MM.1S (cell line): ENCODE data around the gene MATR3.

Experiments
- DNase-seq: peaks from one replicate; pipeline ENCODE4 v3.0.0-alpha.2; 2015
- H2AFZ ChIP-seq: fragments of 300-600 bp; sonication (generic); 2 replicates; pipeline ENCODE4 v1.6.0; 2016; ENCODE audit warnings: antibody characterized with exemption, low read length
- H3F3A ChIP-seq: fragments of 300-600 bp; sonication (generic); 2 replicates; pipeline ENCODE4 v1.6.1; 2016; ENCODE audit warnings: mild to moderate bottlenecking, antibody characterized with exemption, low read length, moderate library complexity, mixed read lengths; ENCODE audit not compliant: insufficient read depth
- H3K27ac ChIP-seq: fragments of 300-600 bp; sonication (generic); 2 replicates; pipeline ENCODE4 v1.5.1; 2016; ENCODE audit warnings: mild to moderate bottlenecking, low read length
- H3K27me3 ChIP-seq: fragments of 300-600 bp; sonication (generic); replicated peaks from 2 replicates; pipeline ENCODE4 v1.6.0; 2016; ENCODE audit warnings: low read length; ENCODE audit not compliant: insufficient read depth
- H3K36me3 ChIP-seq: fragments of 300-600 bp; sonication (generic); replicated peaks from 2 replicates; pipeline ENCODE4 v1.6.1; 2016; ENCODE audit warnings: mild to moderate bottlenecking, low read length, mixed read lengths; ENCODE audit not compliant: insufficient read depth
- H3K4me1 ChIP-seq: fragments of 300-600 bp; sonication (generic); 2 replicates; pipeline ENCODE4 v1.6.1; 2016; ENCODE audit warnings: low read length, mixed read lengths
- H3K4me2 ChIP-seq: fragments of 300-600 bp; sonication (generic); 2 replicates; pipeline ENCODE4 v1.6.0; 2016; ENCODE audit warnings: low read depth, low read length
- H3K4me3 ChIP-seq: fragments of 300-600 bp; sonication (generic); 2 replicates; pipeline ENCODE4 v1.5.1; 2016; ENCODE audit warnings: low read length, mixed read lengths
- H3K79me2 ChIP-seq: fragments of 300-600 bp; sonication (generic); 2 replicates; pipeline ENCODE4 v1.6.1; 2016; ENCODE audit warnings: mixed run types, low read length, mixed read lengths
- H3K9ac ChIP-seq: fragments of 300-600 bp; sonication (generic); 2 replicates; pipeline ENCODE4 v1.6.1; 2016; ENCODE audit warnings: low read length, mixed read lengths
- H3K9me2 ChIP-seq: fragments of 300-600 bp; sonication (generic); replicated peaks from 2 replicates; pipeline ENCODE4 v1.6.1; 2016; ENCODE audit warnings: mild to moderate bottlenecking, low read length, mixed read lengths; ENCODE audit not compliant: insufficient read depth
- H3K9me3 ChIP-seq: fragments of 300-600 bp; sonication (generic); replicated peaks from 2 replicates; pipeline ENCODE4 v1.6.1; 2016; ENCODE audit warnings: mild to moderate bottlenecking, low read length, mixed read lengths; ENCODE audit not compliant: insufficient read depth
- H4K20me1 ChIP-seq: fragments of 300-600 bp; sonication (generic); 2 replicates; pipeline ENCODE4 v1.6.1; 2016; ENCODE audit warnings: mild to moderate bottlenecking, low read length, moderate library complexity, mixed read lengths; ENCODE audit not compliant: insufficient read depth
- EZH2 ChIP-seq: fragments of 300-600 bp; sonication (generic); optimal IDR thresholded peaks from 2 replicates; pipeline ENCODE3; 2017; ENCODE audit warnings: low read depth, mild to moderate bottlenecking, antibody characterized with exemption, low read length, mixed read lengths
- EZH2phosphoT487 ChIP-seq: fragments of 300-600 bp; sonication (generic); IDR thresholded peaks from 2 replicates; pipeline ENCODE4 v1.6.1; 2018; ENCODE audit warnings: antibody characterized with exemption, low read length
- TF ChIP-seq, protein P1 (sequence below): fragments of 300-600 bp; sonication (generic); IDR thresholded peaks from 2 replicates; pipeline ENCODE4 v1.5.1; 2016; ENCODE audit warnings: antibody characterized with exemption, low read length, mixed read lengths

The MATR3 gene

DNA sequence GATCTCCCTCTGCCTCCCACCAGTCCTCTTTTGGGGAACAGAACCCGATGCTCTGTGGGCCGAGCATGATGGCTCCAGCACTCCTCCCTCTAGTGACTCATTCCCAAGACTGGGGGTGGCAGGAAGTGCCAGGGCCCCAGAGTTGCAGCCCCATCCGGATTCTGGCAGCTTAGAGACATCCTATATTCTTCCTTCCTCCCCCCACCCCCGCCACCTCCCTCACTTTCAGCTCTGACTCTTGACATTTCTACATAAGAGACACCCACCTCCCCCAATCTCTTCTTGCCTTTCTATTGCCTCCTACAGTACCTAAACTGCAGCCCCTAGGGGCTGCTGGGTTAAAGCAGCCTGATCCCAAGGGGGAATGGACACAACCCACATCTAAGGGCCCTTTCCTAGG is 47.1 kb upstream of the MATR3 start:
- Histone ChIP-seq H3F3A (no peaks in the 10 kb centered on the region), H4K20me1 (no peaks in the 10 kb centered on the region), H3K79me2 (no peaks in the 10 kb centered on the region), H3K36me3 (no peaks in the 10 kb centered on the region), H3K9ac (no peak overlapping the region), H3K4me2 (no peak overlapping the region), H3K4me1 (no peaks in the 10 kb centered on the region), H3K4me3 (no peak overlapping the region), H2AFZ (no peak overlapping the region), H3K27me3 (no peaks in the 10 kb centered on the region), H3K27ac (no peak overlapping the region), H3K9me2 (no peaks in the 10 kb centered on the region), H3K9me3 (no peaks in the 10 kb centered on the region)
- DNase-seq: no peak
- TF ChIP-seq EZH2 (no peak), EZH2phosphoT487 (no peak)
- TF ChIP-seq, protein P1, sequence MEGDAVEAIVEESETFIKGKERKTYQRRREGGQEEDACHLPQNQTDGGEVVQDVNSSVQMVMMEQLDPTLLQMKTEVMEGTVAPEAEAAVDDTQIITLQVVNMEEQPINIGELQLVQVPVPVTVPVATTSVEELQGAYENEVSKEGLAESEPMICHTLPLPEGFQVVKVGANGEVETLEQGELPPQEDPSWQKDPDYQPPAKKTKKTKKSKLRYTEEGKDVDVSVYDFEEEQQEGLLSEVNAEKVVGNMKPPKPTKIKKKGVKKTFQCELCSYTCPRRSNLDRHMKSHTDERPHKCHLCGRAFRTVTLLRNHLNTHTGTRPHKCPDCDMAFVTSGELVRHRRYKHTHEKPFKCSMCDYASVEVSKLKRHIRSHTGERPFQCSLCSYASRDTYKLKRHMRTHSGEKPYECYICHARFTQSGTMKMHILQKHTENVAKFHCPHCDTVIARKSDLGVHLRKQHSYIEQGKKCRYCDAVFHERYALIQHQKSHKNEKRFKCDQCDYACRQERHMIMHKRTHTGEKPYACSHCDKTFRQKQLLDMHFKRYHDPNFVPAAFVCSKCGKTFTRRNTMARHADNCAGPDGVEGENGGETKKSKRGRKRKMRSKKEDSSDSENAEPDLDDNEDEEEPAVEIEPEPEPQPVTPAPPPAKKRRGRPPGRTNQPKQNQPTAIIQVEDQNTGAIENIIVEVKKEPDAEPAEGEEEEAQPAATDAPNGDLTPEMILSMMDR: no peak

DNA sequence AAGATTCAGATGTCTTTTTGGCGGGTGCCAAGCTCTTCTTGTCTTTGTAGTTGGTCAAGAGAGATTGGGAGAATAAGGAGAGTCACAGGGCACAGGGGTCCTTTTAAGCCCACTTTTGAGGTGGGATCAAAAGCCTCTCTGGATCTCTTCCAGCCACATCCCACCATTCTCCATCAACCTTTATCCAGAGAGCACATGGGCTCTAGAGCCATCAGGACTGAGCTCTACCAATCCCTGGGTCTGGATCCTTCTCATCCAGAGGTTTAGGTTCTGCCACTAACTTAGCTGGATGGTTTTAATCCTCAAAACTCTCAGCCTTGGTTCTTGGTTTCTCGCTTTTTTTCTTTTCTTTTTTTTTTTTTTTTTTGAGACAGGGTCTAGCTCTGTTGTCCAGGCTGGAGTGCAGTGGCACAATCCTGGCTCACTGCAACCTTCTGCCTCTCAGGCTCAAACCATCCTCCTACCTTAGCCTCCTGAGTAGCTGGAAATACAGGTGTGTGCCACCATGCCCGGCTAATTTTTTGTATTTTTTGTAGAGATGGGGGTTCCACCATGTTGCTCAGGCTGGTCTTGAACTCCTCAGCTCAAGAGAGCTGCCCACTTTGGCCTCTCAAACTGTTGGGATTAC is 44.6 kb upstream of the MATR3 start:
- TF ChIP-seq EZH2phosphoT487 (no peak), EZH2 (no peak)
- TF ChIP-seq, protein P1: no peak
- Histone ChIP-seq H3K9me3 (no peaks in the 10 kb centered on the region), H3K4me2 (no peak overlapping the region), H3K9me2 (no peaks in the 10 kb centered on the region), H4K20me1 (no peaks in the 10 kb centered on the region), H3K79me2 (no peaks in the 10 kb centered on the region), H3K27ac (no peak overlapping the region), H3K9ac (no peak overlapping the region), H3F3A (no peaks in the 10 kb centered on the region), H3K36me3 (no peaks in the 10 kb centered on the region), H3K4me1 (no peaks in the 10 kb centered on the region), H2AFZ (no peak overlapping the region), H3K27me3 (no peaks in the 10 kb centered on the region), H3K4me3 (no peak overlapping the region)
- no peak for DNase-seq

DNA sequence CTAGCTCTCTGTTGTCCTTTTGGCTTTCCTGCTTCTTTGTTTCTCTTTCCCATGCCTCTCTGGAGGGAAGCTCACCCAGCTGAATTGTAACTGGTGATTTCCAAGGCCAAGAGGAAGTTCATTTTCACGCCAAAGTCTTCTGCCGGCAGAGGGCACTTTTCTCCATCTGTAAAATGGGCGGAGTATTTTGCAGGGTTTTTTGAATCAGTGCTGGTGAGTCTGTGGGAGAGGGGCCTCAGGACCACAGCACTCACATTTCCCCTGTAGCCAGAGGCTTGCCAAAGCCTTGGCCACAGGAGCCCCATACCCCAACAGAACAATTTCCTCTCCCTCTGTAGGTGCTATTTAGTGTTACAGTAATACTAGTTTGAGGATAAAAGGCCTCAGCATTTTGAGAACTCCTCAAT is 42.3 kb upstream of the MATR3 start:
- no peak overlapping the region for H3K4me2 ChIP-seq
- no peak overlapping the region for H2AFZ ChIP-seq
- no peaks in the 10 kb centered on the region for H3K4me1 ChIP-seq
- no peaks in the 10 kb centered on the region for H3K79me2 ChIP-seq
- TF ChIP-seq, protein P1: peak; percentile 24
- TF ChIP-seq EZH2: no peak
- H3F3A ChIP-seq: no peaks in the 10 kb centered on the region
- H4K20me1 ChIP-seq: no peaks in the 10 kb centered on the region
- H3K27me3 ChIP-seq: no peaks in the 10 kb centered on the region
- H3K4me3 ChIP-seq: no peak overlapping the region
- no peaks in the 10 kb centered on the region for H3K9me3 ChIP-seq
- H3K27ac ChIP-seq: no peak overlapping the region
- DNase-seq: no peak
- H3K9me2 ChIP-seq: no peaks in the 10 kb centered on the region
- H3K9ac ChIP-seq: no peak overlapping the region
- H3K36me3 ChIP-seq: no peaks in the 10 kb centered on the region
